Measurements from ENCODE around the gene C1QC. TPM values are rescaled to one million over a fixed set of nuclear protein-coding genes. Genes with fewer than 3 reads are reported as not detected.

C1QC gene
- total RNA-seq, 2 experiments from 2014 or later: not detected

DNA sequence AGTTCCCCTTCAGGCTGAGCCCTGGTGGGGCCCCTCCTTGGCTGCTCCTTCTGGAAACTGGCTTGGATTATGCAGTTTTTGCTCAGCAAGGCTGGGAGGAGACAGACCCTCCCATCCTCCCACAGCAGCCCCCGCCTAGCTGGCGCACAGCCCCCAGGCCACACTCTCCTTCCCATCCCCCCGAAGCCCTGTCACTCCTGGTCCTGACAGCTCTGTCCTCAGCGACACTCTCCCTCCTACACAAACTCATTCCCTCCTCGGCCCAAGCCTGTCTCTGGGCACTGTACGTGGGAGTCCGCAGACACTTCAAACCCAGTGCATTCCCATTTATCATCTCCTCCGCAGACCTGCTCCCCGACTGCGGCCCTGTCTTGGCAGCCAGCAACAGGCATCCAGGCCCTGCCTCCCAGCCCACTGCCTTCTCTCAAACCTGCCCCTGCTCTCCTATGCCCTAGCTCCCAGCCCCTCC is 42.2 kb downstream of the C1QC start:
- CTCF ChIA-PET: no interaction called here
- DNase-seq: no peak
- POLR2A ChIA-PET: no interaction called here
- Mint-ChIP-seq H3K4me3 (no peak overlapping the region), H3K27me3 (peaks cover 12% of the 10 kb centered on the region), H3K36me3 (ENCODE audit: low read depth) (no peaks in the 10 kb centered on the region), H3K4me1 (no peaks in the 10 kb centered on the region), H3K27ac (no peak overlapping the region), H3K9me3 (no peaks in the 10 kb centered on the region)

DNA sequence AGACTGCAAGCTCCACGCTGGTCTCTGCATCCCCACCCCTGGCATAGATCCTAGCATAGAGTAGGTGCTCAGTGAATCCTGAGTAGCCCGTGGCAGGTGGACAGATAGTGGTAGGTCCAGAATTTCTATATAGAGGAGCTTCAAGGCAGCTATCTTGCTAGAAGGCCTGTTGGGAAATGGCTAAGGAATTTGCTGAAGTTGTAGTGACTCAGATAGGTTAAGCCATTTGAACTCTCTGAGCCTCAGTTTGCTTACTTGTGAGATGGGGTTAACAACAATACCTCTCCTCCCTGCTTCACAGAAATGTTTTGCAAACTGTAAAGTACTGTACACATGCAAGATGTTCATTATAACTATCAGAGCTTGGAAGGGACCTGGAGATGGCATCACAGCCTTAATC is 43.8 kb downstream of the C1QC start:
- peaks cover 13% of the 10 kb centered on the region for H3K27me3 Mint-ChIP-seq
- no peaks in the 10 kb centered on the region for H3K36me3 Mint-ChIP-seq (ENCODE audit: low read depth)
- CTCF ChIA-PET: no interaction called here
- no peak overlapping the region for H3K27ac Mint-ChIP-seq
- H3K4me3 Mint-ChIP-seq: no peak overlapping the region
- H3K9me3 Mint-ChIP-seq: no peaks in the 10 kb centered on the region
- no peak for DNase-seq
- H3K4me1 Mint-ChIP-seq: no peaks in the 10 kb centered on the region
- POLR2A ChIA-PET: no interaction called here

DNA sequence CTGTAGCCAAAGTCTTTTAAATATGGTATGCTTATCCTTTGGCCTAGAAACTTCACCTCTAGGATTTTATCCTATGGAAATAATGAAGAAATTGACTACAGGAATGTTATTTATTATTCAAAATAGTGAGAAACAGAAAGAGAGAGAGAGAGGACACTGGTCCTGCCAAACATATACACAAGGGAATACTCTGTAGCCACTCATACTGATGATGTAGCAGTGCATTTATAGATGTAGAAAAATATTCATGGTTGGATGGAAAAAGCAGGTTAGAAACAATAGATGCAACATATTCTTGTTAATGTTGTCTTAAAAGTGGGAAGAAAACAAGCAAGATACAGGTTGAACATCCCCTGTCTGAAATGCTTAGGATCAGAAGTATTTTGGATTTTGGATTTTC is 45.0 kb downstream of the C1QC start:
- ChIA-PET CTCF (no interaction called here), POLR2A (no interaction called here)
- H3K27me3 Mint-ChIP-seq: peaks cover 15% of the 10 kb centered on the region
- no peaks in the 10 kb centered on the region for H3K9me3 Mint-ChIP-seq
- no peak for DNase-seq
- no peak overlapping the region for H3K4me3 Mint-ChIP-seq
- H3K36me3 Mint-ChIP-seq (ENCODE audit: low read depth): no peaks in the 10 kb centered on the region
- no peaks in the 10 kb centered on the region for H3K4me1 Mint-ChIP-seq
- H3K27ac Mint-ChIP-seq: no peak overlapping the region

DNA sequence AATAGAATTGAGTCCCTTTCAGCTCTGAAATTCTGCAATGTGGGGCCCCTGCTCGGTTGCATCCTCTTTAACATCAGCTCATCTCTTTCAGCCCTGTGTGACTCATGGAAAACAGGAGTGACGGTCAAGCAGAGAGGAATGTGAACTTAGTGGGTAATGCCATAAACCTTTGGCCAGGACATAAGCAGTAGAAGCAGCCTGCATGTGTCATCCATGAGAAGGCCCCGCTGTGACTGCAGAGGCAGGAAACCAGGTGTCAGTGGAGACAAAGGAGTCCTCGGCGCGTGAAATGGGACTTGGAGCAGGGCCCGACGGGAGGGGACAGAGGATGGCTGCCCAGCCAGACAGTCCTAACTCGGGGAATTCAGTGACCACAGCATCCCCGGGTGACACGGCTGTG is 46.1 kb downstream of the C1QC start:
- POLR2A ChIA-PET: no interaction called here
- CTCF ChIA-PET: no interaction called here

DNA sequence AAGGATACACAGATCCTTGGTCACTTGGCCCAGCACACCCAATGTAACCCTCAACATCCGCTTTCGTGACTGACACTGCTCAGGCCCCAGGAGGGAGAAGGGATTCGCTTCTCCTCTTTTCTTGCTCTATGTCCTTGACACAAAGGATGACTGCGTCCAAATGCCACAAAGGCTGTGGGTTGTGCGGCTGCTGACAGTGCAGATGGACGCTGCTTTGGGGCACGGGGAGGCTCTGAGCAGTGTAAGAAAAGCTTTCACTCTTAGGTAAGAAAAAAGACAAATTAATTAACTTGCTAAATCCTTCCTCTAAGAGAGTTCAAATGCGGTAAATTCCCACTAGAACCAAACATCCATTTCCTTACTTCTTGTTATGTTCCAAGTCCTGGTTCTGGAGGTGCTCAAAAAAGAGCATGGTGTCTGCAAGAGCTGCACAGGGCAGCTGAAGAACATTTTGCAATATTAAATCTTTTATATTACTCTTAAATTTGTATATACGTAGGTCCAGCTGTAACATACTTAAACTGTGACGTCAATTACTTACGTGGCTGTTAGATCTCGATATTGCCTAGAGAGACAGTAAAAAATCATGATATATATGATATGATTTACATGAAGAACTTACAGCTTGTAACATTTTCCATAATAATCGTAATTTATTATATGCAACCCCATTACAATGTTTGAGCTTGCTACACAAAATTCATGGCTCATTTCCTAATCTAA is 47.8 kb downstream of the C1QC start:
- Mint-ChIP-seq H3K4me1 (no peaks in the 10 kb centered on the region), H3K9me3 (no peaks in the 10 kb centered on the region), H3K27ac (no peak overlapping the region), H3K4me3 (no peak overlapping the region), H3K27me3 (peaks cover 11% of the 10 kb centered on the region), H3K36me3 (ENCODE audit: low read depth) (no peaks in the 10 kb centered on the region)
- no peak for DNase-seq
- POLR2A ChIA-PET: no interaction called here
- CTCF ChIA-PET: no interaction called here

More for the DNA sequence above, 46.1 kb downstream of the C1QC start:
- no peak for DNase-seq
- Mint-ChIP-seq H3K4me3 (no peak overlapping the region), H3K9me3 (no peaks in the 10 kb centered on the region), H3K27ac (no peak overlapping the region), H3K4me1 (no peaks in the 10 kb centered on the region), H3K36me3 (ENCODE audit: low read depth) (no peaks in the 10 kb centered on the region), H3K27me3 (peaks cover 15% of the 10 kb centered on the region)

DNA sequence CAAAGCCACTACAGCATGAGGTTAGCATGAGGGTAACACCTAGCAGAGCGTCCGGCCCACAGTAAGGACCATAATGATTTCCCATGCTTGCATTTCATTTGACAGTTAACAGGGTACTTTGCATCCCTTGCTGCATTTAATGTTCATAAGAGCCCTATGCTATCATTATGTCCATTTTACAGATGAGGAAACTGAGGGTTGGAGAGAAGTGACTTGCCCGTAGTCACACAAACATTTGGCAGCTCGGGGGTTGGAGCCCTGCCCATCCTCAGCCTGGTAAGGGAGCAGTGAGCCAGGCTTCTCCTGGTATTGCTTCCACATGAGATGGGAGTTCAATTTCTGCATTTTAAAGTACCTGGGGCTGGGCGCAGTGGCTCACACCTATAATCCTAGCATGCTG is 50.7 kb downstream of the C1QC start:
- H3K36me3 Mint-ChIP-seq (ENCODE audit: low read depth): no peaks in the 10 kb centered on the region
- no peak for DNase-seq
- no peak overlapping the region for H3K4me3 Mint-ChIP-seq
- CTCF ChIA-PET: no interaction called here
- no peaks in the 10 kb centered on the region for H3K9me3 Mint-ChIP-seq
- no peak overlapping the region for H3K27ac Mint-ChIP-seq
- no peaks in the 10 kb centered on the region for H3K4me1 Mint-ChIP-seq
- POLR2A ChIA-PET: no interaction called here
- peaks cover 3% of the 10 kb centered on the region for H3K27me3 Mint-ChIP-seq

DNA sequence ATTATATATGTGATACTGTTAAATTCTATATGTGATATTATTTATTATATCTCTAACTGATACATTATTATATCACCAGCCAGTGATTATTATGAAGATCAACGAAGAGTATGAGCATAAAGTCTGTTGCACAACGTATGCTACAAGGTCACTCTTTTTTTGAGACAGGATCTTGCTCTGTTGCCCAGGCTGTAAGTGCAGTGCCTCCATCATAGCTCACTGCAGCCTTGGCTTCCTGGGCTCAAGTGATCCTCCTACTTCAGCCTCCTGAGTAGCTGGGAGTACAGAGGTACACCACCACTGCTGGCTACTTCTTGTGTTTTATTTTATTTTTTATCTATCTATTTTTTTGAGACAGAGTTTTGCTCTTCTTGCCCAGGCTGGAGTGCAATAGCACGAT is 53.2 kb downstream of the C1QC start:
- Mint-ChIP-seq H3K27ac (no peak overlapping the region), H3K36me3 (ENCODE audit: low read depth) (no peaks in the 10 kb centered on the region), H3K9me3 (no peaks in the 10 kb centered on the region), H3K4me1 (no peaks in the 10 kb centered on the region), H3K27me3 (peaks cover 3% of the 10 kb centered on the region), H3K4me3 (no peak overlapping the region)
- no peak for DNase-seq
- CTCF ChIA-PET: no interaction called here
- POLR2A ChIA-PET: no interaction called here

Small RNA genes within 50 kb of the gene (microRNA-seq; reads per million reads assigned to microRNA genes)
- gene MIR6127 (ENCODE audit: borderline microRNAs expressed, borderline replicate concordance): not detected

Other genes with a start within 250 kb of the C1QC start
- 10 to 100 TPM; 18.5 to 19.0 TPM for gene ZBTB40, start 191.8 kb upstream of the C1QC start, total RNA-seq
- gene EPHA8, start 80.1 kb upstream of the C1QC start, total RNA-seq: not detected
- not detected for gene C1QA, start 7.0 kb upstream of the C1QC start, total RNA-seq
- not detected for gene C1QB, start 9.6 kb downstream of the C1QC start, total RNA-seq
- gene EPHB2, start 67.2 kb downstream of the C1QC start, total RNA-seq: under 1 TPM in 1 of 2 experiments, not detected in 1; 0.08 TPM